SK-N-SH (cell line): ENCODE measurements around the gene SNAI3. TPM values are rescaled to one million over a fixed set of nuclear protein-coding genes. Genes with fewer than 3 reads are reported as not detected.

ENCODE experiments used
- CTCF ChIA-PET: fragments of 300-600, 350-600 bp; formaldehyde crosslinking; extraction: SDS; loops from one replicate; lab custom pipeline; 2021; lab: Yijun Ruan, JAX
- POLR2A ChIA-PET: fragments of 350-600 bp; sonication (Branson Sonifier 250); formaldehyde crosslinking; extraction: SDS; loops from one replicate; lab custom pipeline; 2020; ENCODE audit warnings: antibody characterized with exemption, inconsistent platforms; lab: Yijun Ruan, JAX
- DNase-seq: peaks from one replicate; pipeline ENCODE4 v3.0.0; 2012
- H2AFZ ChIP-seq: fragments of 200-600 bp; sonication (generic); 2 replicates; pipeline ENCODE4 v1.8.1; 2016; ENCODE audit warnings: antibody characterized with exemption, mild to moderate bottlenecking, low read depth
- H3F3A ChIP-seq: fragments of 200-600 bp; sonication (generic); replicated peaks from 2 replicates; pipeline ENCODE3; 2016; ENCODE audit warnings: antibody characterized with exemption, mild to moderate bottlenecking; ENCODE audit not compliant: insufficient read depth
- H3K27ac ChIP-seq, 2 experiments: fragments of 200-500 bp in 1 of 2; fragments of 200-600 bp in 1 of 2; sonication (Bioruptor generic) in 1 of 2; sonication (generic), shearing (Covaris generic) in 1 of 2; 2 replicates each; pipeline versions ENCODE4 v1.5.1 to v1.6.1; 2014 to 2016; ENCODE audit warnings: low read depth in 2 of 2, inconsistent platforms in 1 of 2, low read length in 1 of 2, mild to moderate bottlenecking in 1 of 2, mixed read lengths in 1 of 2
- H3K27me3 ChIP-seq: fragments of 200-600 bp; sonication (generic), shearing (Covaris generic); 2 replicates; pipeline ENCODE4 v1.6.1; 2016; ENCODE audit warnings: mixed run types; ENCODE audit not compliant: insufficient read depth
- H3K36me3 ChIP-seq, 2 experiments: fragments of 200-500 bp in 1 of 2; fragments of 200-600 bp in 1 of 2; sonication (Bioruptor generic) in 1 of 2; sonication (generic) in 1 of 2; replicated peaks in 1 of 2; 2 replicates each; pipeline versions ENCODE3 to v1.5.1; 2014 to 2016; ENCODE audit warnings: low read length in 1 of 2, mild to moderate bottlenecking in 1 of 2; ENCODE audit not compliant: insufficient read depth in 2 of 2, control insufficient read depth in 1 of 2
- H3K4me1 ChIP-seq, 2 experiments: fragments of 200-500 bp in 1 of 2; fragments of 200-600 bp in 1 of 2; sonication (Bioruptor generic) in 1 of 2; sonication (generic), shearing (Covaris generic) in 1 of 2; 2 replicates each; pipeline versions ENCODE4 v1.5.1 to v1.6.1; 2014 to 2016; ENCODE audit warnings: low read depth in 1 of 2, low read length in 1 of 2, mixed run types in 1 of 2; ENCODE audit not compliant: insufficient read depth in 2 of 2, control insufficient read depth in 1 of 2
- H3K4me2 ChIP-seq: fragments of 200-600 bp; sonication (generic), shearing (Covaris generic); 2 replicates; pipeline ENCODE4 v1.6.1; 2017; ENCODE audit warnings: mixed run types
- H3K4me3 ChIP-seq, 2 experiments: fragments of 200-500 bp in 1 of 2; fragments of 200-600 bp in 1 of 2; sonication (Bioruptor generic) in 1 of 2; sonication (generic), shearing (Covaris generic) in 1 of 2; 2 replicates each; pipeline versions ENCODE4 v1.5.1 to v1.8.1; 2014 to 2016; ENCODE audit warnings: low read depth in 2 of 2, inconsistent platforms in 1 of 2, low read length in 1 of 2, mild to moderate bottlenecking in 1 of 2, mixed read lengths in 1 of 2, moderate library complexity in 1 of 2
- H3K79me2 ChIP-seq: fragments of 200-600 bp; sonication (generic); 2 replicates; pipeline ENCODE4 v1.8.1; 2017; ENCODE audit warnings: mild to moderate bottlenecking; ENCODE audit not compliant: insufficient read depth
- H3K9ac ChIP-seq: fragments of 200-600 bp; sonication (generic); 2 replicates; pipeline ENCODE4 v1.6.1; 2017; ENCODE audit warnings: mixed run types
- H3K9me2 ChIP-seq: fragments of 200-600 bp; sonication (generic); 2 replicates; pipeline ENCODE4 v1.6.1; 2017; ENCODE audit warnings: mixed run types
- H3K9me3 ChIP-seq: fragments of 200-600 bp; sonication (generic); 2 replicates; pipeline ENCODE4 v1.6.1; 2017; ENCODE audit warnings: mixed run types, mild to moderate bottlenecking, moderate library complexity
- H4K20me1 ChIP-seq: fragments of 200-600 bp; sonication (generic); 2 replicates; pipeline ENCODE4 v1.6.1; 2017; ENCODE audit warnings: mild to moderate bottlenecking, mixed run types; ENCODE audit not compliant: insufficient read depth
- EP300 ChIP-seq, 2 experiments: IDR thresholded peaks; 2 replicates each; pipeline versions ENCODE4 v1.4.0 to v1.6.1; 2012; ENCODE audit warnings: borderline replicate concordance in 1 of 2, low read depth in 1 of 2, low read length in 1 of 2
- GABPA ChIP-seq: IDR thresholded peaks from 2 replicates; pipeline ENCODE4 v1.4.0; 2012; ENCODE audit warnings: low read depth, mild to moderate bottlenecking
- MXI1 ChIP-seq: IDR thresholded peaks from 2 replicates; pipeline ENCODE4 v1.6.1; 2012; ENCODE audit warnings: mild to moderate bottlenecking, low read depth, low read length, improper control_type of control experiment
- POLR2AphosphoS5 ChIP-seq: IDR thresholded peaks from 2 replicates; pipeline ENCODE4 v1.6.1; 2012; ENCODE audit warnings: low read depth, low read length
- RAD21 ChIP-seq: IDR thresholded peaks from 2 replicates; pipeline ENCODE4 v1.6.1; 2012; ENCODE audit warnings: mild to moderate bottlenecking, low read length
- WGBS: methylation state at CpG from one replicate; pipeline ENCODE4 v1.1.6; 2017; ENCODE audit warnings: low lambda C conversion rate; 5-methylcytosine and 5-hydroxymethylcytosine counted together
- polyA plus RNA-seq, 3 experiments: library from polyadenylated mRNA; depleted of rRNA; stranded (reverse); fragments of >200 nt; gene quantifications; 2 replicates each; pipeline ENCODE4 v1.2.3, GENCODE V29; 2012
- TF ChIP-seq, protein P1 (sequence below): fragments of 150-350 bp; IDR thresholded peaks from 2 replicates; pipeline ENCODE4 v1.6.1; 2016; ENCODE audit warnings: mild to moderate bottlenecking, low read depth, low read length
- TF ChIP-seq, protein P2 (sequence below): IDR thresholded peaks from 2 replicates; pipeline ENCODE4 v1.6.1; 2012; ENCODE audit warnings: mild to moderate bottlenecking, low read depth, low read length, moderate library complexity
- TF ChIP-seq, protein P3 (sequence below): IDR thresholded peaks from 2 replicates; pipeline ENCODE4; 2012

The SNAI3 gene
- polyA plus RNA-seq, 1 of the 3 experiments (the other 2 are of a cell fraction), result 0.03 TPM

DNA sequence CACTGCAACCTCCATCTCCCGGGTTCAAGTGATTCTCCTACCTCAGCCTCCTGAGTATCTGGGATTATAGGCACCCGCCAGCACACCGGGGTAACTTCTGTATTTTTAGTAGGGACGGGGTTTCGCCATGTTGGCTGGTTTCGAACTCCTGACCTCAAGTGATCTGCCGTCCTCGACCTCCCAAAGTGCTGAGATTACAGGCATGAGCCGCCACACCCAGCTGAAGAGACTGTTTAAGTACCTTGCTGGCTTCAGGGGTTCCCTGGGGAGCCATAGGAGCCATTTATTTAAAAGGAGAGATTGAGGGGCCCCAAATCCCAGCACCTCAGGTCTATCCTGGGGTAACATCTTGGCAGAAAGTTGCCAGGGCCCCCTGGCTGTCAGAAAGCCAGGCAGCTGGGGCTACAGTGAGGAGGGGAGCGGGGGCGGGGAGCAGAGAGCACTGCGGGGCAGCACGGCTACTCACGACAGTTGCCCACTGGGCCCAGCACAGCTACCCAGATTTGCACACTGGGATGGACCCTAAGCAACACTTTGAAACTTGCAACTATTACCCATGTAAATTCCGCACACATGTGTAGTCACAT lies 1.6 kb downstream of the SNAI3 start:
- ChIA-PET POLR2A (no interaction called here), CTCF (interaction anchor here (1.0 to 1.9 kb wide), 7 partner anchors 9 to 53 kb away, joined by 3 to 12 read pairs (median 4); no protein-coding TSS in a partner anchor)
- DNase-seq, result peak; percentile 39
- Histone ChIP-seq H3K4me3 (no peak overlapping the region), H2AFZ (0 out of 2 replicates have a peak overlapping the region, but pooled peaks have one; percentile 51), H3K4me1 (peaks cover 5 to 12% of the 10 kb centered on the region in 2 experiments; a peak in 2 of 4 replicates), H3K9me2 (no peaks in the 10 kb centered on the region), H3K4me2 (0 out of 2 replicates have a peak overlapping the region, but pooled peaks have one; percentile 98), H3K36me3 (no peaks in the 10 kb centered on the region), H3F3A (peaks cover 5% of the 10 kb centered on the region), H3K9ac (no peak overlapping the region), H3K79me2 (no peaks in the 10 kb centered on the region), H3K9me3 (no peaks in the 10 kb centered on the region), H3K27me3 (no peaks in the 10 kb centered on the region; the same call in 1 of the 2 replicates), H4K20me1 (no peaks in the 10 kb centered on the region), H3K27ac (no peak overlapping the region)
- TF ChIP-seq MXI1 (no peak), POLR2AphosphoS5 (no peak), EP300 (IDR thresholded peaks at IDR 0.05; ENCODE audit: borderline replicate concordance in 1 of 2, low read depth in 1 of 2, low read length in 1 of 2) (no peak), GABPA (no peak), RAD21 (no peak)
- TF ChIP-seq, protein P1, sequence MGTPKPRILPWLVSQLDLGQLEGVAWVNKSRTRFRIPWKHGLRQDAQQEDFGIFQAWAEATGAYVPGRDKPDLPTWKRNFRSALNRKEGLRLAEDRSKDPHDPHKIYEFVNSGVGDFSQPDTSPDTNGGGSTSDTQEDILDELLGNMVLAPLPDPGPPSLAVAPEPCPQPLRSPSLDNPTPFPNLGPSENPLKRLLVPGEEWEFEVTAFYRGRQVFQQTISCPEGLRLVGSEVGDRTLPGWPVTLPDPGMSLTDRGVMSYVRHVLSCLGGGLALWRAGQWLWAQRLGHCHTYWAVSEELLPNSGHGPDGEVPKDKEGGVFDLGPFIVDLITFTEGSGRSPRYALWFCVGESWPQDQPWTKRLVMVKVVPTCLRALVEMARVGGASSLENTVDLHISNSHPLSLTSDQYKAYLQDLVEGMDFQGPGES, result no peak
- TF ChIP-seq, protein P2, sequence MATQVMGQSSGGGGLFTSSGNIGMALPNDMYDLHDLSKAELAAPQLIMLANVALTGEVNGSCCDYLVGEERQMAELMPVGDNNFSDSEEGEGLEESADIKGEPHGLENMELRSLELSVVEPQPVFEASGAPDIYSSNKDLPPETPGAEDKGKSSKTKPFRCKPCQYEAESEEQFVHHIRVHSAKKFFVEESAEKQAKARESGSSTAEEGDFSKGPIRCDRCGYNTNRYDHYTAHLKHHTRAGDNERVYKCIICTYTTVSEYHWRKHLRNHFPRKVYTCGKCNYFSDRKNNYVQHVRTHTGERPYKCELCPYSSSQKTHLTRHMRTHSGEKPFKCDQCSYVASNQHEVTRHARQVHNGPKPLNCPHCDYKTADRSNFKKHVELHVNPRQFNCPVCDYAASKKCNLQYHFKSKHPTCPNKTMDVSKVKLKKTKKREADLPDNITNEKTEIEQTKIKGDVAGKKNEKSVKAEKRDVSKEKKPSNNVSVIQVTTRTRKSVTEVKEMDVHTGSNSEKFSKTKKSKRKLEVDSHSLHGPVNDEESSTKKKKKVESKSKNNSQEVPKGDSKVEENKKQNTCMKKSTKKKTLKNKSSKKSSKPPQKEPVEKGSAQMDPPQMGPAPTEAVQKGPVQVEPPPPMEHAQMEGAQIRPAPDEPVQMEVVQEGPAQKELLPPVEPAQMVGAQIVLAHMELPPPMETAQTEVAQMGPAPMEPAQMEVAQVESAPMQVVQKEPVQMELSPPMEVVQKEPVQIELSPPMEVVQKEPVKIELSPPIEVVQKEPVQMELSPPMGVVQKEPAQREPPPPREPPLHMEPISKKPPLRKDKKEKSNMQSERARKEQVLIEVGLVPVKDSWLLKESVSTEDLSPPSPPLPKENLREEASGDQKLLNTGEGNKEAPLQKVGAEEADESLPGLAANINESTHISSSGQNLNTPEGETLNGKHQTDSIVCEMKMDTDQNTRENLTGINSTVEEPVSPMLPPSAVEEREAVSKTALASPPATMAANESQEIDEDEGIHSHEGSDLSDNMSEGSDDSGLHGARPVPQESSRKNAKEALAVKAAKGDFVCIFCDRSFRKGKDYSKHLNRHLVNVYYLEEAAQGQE, result no peak
- TF ChIP-seq, protein P3, sequence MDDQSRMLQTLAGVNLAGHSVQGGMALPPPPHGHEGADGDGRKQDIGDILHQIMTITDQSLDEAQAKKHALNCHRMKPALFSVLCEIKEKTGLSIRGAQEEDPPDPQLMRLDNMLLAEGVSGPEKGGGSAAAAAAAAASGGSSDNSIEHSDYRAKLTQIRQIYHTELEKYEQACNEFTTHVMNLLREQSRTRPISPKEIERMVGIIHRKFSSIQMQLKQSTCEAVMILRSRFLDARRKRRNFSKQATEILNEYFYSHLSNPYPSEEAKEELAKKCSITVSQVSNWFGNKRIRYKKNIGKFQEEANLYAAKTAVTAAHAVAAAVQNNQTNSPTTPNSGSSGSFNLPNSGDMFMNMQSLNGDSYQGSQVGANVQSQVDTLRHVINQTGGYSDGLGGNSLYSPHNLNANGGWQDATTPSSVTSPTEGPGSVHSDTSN, result no peak
- 76% methylated on average over 10 of the region's 15 CpGs for WGBS
